ENCODE results near the gene DNAJC22.

The DNAJC22 gene

DNA sequence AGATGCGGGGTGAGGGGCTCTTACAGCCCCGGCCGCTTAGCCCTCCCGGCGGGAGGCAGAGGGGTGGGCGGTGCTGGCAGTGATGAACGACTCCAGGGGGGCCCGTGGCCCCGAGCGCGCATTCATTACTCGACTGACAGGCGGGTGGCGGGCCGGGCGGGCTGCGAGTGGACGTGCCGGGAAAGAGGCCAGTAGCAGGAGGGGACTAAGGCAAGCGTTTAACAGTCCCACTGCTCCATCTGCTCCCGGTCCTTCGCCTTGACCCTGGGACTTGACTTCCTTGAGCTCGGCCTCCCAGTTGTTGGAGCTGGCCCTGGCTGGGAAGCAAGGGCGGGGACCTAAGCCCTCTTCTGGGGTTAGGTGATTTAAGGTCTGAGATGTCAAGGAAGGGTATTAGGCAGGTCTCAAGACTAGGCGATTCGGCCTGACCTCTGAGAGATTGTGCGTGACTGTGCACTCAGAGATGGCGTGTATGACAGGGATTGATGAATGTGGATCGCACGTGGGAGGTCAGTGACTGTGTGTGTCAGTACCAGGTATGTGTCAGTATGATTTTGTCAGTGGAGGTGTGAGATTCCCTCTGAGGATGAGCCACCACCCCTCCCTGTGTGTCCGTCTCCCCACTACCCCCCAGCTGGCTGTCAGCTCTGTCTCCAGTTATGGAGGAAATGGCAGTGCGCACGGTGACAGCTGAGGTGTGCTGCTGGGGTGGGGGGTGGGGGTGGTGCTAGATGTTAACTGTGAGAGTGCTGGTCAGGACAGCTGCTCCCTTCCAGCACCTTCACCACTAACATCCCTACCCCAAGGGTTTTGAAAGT, 3.6 kb upstream of the DNAJC22 start:
- Histone ChIP-seq H3K4me3 (ENCODE audit: low read depth, low read length) (peak overlapping the region; percentile 57), H3K36me3 (no peaks in the 10 kb centered on the region), H3K9me3 (no peaks in the 10 kb centered on the region), H3K27me3 (peaks cover 20% of the 10 kb centered on the region), H3K4me1 (peaks cover 19% of the 10 kb centered on the region)
- DNase-seq, result no peak
- TF ChIP-seq, protein P1, sequence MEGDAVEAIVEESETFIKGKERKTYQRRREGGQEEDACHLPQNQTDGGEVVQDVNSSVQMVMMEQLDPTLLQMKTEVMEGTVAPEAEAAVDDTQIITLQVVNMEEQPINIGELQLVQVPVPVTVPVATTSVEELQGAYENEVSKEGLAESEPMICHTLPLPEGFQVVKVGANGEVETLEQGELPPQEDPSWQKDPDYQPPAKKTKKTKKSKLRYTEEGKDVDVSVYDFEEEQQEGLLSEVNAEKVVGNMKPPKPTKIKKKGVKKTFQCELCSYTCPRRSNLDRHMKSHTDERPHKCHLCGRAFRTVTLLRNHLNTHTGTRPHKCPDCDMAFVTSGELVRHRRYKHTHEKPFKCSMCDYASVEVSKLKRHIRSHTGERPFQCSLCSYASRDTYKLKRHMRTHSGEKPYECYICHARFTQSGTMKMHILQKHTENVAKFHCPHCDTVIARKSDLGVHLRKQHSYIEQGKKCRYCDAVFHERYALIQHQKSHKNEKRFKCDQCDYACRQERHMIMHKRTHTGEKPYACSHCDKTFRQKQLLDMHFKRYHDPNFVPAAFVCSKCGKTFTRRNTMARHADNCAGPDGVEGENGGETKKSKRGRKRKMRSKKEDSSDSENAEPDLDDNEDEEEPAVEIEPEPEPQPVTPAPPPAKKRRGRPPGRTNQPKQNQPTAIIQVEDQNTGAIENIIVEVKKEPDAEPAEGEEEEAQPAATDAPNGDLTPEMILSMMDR (IDR thresholded peaks at IDR 0.05; ENCODE audit: low read depth, low read length), result no peak

DNA sequence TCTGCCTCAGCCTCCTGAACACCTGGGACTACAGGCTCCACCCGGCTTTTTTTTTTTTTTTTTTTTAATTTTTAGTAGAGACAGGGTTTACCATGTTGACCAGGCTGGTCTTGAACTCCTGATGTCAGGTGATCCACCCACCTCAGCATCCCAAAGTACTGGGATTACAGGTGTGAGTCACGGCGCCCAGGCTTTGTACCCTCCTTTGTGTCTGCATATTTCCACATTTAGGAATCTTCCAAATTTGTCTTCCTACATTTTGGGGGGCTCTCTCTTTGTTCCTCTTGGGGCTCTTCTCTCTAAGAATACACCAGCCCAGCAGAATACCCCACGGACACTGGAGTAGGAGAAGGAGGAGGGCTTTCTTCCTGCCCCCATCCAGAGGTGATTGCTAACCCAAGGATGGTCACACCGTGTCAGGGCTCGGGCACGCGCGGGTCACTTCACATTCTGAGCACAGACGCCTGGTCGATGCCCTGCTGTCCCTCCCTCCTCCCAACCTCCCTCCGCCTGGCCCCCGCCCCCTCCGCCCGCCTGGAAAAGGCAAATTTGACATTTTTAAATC, 2.1 kb upstream of the DNAJC22 start:
- Histone ChIP-seq H3K36me3 (no peaks in the 10 kb centered on the region), H3K4me1 (peaks cover 12% of the 10 kb centered on the region), H3K9me3 (no peaks in the 10 kb centered on the region), H3K4me3 (ENCODE audit: low read depth, low read length) (peak overlapping the region; percentile 58), H3K27me3 (peaks cover 20% of the 10 kb centered on the region)
- TF ChIP-seq, protein P1 (IDR thresholded peaks at IDR 0.05; ENCODE audit: low read depth, low read length), result no peak
- DNase-seq, result no peak

DNA sequence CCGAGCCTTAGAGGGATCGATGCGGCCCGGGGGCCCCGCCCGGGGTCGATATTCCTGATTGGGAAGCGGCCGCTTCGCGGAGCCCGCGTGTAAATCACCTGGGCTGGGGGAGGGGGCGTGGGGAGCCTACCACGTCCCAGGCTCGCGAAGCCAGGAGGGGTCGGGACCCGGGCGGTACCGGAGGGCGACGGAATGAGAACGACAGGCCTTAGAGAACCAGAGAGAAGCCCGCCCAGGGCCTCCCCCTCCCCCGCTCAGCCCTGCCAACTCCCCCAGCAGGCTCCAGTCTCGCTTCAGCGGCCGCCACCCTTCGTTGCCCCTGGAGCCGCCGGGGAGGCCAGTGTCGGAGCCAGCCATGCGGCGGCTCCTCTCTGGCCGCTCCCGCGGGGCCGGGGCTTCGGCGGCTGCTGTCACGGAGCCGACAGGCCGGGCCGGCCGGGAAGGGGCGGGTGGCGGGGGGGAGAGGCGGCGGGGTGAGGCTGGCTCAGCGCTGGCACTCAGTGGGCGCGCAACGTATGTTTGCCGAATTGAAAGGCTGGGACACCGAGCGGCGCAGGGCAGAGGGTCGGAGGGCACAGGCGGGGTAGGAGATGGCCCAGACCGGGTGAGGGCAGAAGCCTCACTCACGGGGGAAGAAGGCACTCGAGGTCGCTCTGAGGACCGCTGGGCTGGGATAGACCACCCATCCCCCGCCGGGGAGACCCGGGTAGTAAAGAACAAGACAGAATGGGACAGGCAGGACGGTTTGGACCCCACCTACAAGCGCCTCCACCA, 1.4 kb upstream of the DNAJC22 start:
- Histone ChIP-seq H3K27me3 (peaks cover 20% of the 10 kb centered on the region), H3K36me3 (no peaks in the 10 kb centered on the region), H3K4me3 (ENCODE audit: low read depth, low read length) (peak overlapping the region; percentile 58), H3K4me1 (peaks cover 8% of the 10 kb centered on the region), H3K9me3 (no peaks in the 10 kb centered on the region)
- DNase-seq, result peak; percentile 91
- TF ChIP-seq, protein P1 (IDR thresholded peaks at IDR 0.05; ENCODE audit: low read depth, low read length), result no peak

- TF ChIP-seq, protein P1 (IDR thresholded peaks at IDR 0.05; ENCODE audit: low read depth, low read length), result no peak
- peak overlapping the region; percentile 58 for H3K4me3 ChIP-seq (ENCODE audit: low read depth, low read length)
- no peaks in the 10 kb centered on the region for H3K36me3 ChIP-seq
- peaks cover 8% of the 10 kb centered on the region for H3K4me1 ChIP-seq
- peaks cover 20% of the 10 kb centered on the region for H3K27me3 ChIP-seq
- no peaks in the 10 kb centered on the region for H3K9me3 ChIP-seq
- DNase-seq, result no peak
Observed at GRCh38 chr12:49345825-49346658, 646 bp upstream of the DNAJC22 start.

DNA sequence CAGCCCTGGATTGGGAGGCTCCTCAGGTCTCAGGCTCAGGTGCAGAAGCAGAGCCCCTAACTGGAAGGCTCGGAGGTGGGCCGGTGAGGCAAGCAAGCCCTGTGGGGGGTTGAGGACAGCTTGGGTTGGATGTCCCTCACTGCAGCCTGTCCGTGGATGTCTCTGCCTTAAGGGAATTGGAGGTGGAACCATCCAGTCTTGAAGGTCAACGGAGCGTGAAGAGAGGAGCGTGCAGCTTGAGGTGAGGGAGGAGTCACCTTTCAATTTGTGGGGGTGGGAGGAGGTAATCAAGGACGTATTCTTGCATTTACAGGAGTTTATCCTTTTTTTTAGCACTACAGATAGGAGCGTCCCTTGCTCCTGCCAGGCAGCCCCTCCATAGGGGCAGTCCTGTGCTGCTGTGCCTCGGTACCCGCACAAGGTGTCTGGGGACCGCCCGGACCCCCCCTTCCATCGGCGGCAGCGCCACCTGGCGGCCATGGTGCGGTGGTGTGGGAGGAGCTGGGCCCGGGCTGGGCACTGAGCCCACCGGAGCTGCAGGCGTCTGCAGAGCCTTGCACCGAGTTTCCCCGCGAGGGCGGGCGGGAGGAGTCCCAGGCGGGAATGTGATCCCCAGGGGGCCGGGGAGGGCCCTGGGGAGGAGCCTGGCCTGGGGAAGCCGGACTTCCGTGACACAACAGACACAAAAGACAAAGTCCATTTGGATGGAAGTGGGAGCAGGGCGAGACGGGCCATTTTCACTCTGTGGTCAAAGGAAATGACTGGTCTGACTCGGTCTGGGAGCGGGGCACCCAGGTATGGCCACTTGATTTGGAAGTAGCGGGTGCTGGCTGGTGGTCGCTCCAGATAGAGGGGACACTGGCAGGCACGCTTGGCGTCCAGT, 864 bp downstream of the DNAJC22 start:
- TF ChIP-seq, protein P1 (IDR thresholded peaks at IDR 0.05; ENCODE audit: low read depth, low read length), result peak; percentile 92
- peak; percentile 89 for DNase-seq

More for the DNA sequence above, 864 bp downstream of the DNAJC22 start:
- Histone ChIP-seq H3K9me3 (no peaks in the 10 kb centered on the region), H3K36me3 (no peaks in the 10 kb centered on the region), H3K4me3 (ENCODE audit: low read depth, low read length) (peak overlapping the region; percentile 58), H3K4me1 (peaks cover 8% of the 10 kb centered on the region), H3K27me3 (peaks cover 18% of the 10 kb centered on the region)
